Endodermal cell (in vitro differentiated cells): ENCODE data around the gene ARSA. TPM values are rescaled to one million over a fixed set of nuclear protein-coding genes. Genes with fewer than 3 reads are reported as not detected.
"Not testable (repeated sequence)": the region's sequence is repeated elsewhere in the genome, so short reads cannot be mapped to it uniquely, and the experiment has no call there.

Experiments used
- DNase-seq: peaks from one replicate; pipeline ENCODE4 v3.0.0-alpha.2; 2017
- H3K27ac ChIP-seq: 2 replicates; pipeline ENCODE4 v1.5.1; 2013; ENCODE audit warnings: mild to moderate bottlenecking, low read depth, low read length, moderate library complexity
- H3K27me3 ChIP-seq: 2 replicates; pipeline ENCODE4 v1.6.1; 2013; ENCODE audit warnings: mild to moderate bottlenecking, low read length, moderate library complexity; ENCODE audit not compliant: insufficient read depth, control insufficient read depth, poor library complexity, severe bottlenecking
- H3K36me3 ChIP-seq: 2 replicates; pipeline ENCODE4 v1.7.0; 2013; ENCODE audit warnings: mild to moderate bottlenecking, low read length, moderate library complexity; ENCODE audit not compliant: control insufficient read depth, insufficient read depth
- H3K4me1 ChIP-seq: one replicate; pipeline ENCODE4 v1.7.0; 2013; ENCODE audit warnings: low read length; ENCODE audit not compliant: control insufficient read depth, insufficient read depth
- H3K4me3 ChIP-seq: 2 replicates; pipeline ENCODE4 v1.5.1; 2013; ENCODE audit warnings: mild to moderate bottlenecking, low read length, moderate library complexity
- H3K9ac ChIP-seq: 2 replicates; pipeline ENCODE4 v1.6.1; 2013; ENCODE audit warnings: mild to moderate bottlenecking, low read length, moderate library complexity; ENCODE audit not compliant: poor library complexity, severe bottlenecking; ENCODE audit errors: extremely low read depth
- H3K9me3 ChIP-seq: 2 replicates; pipeline ENCODE4 v1.6.1; 2013; ENCODE audit warnings: mild to moderate bottlenecking, low read length, moderate library complexity; ENCODE audit not compliant: control insufficient read depth
- H3K27ac Mint-ChIP-seq: 2 replicates; pipeline ENCODE4 v1.8.0; 2020; ENCODE audit warnings: mixed read lengths
- H3K27me3 Mint-ChIP-seq: 2 replicates; pipeline ENCODE4 v1.8.0; 2021; ENCODE audit warnings: mild to moderate bottlenecking, mixed read lengths; ENCODE audit not compliant: insufficient read depth
- H3K36me3 Mint-ChIP-seq: 2 replicates; pipeline ENCODE4 v1.8.0; 2020; ENCODE audit warnings: low read depth, mixed read lengths
- H3K4me1 Mint-ChIP-seq: 2 replicates; pipeline ENCODE4 v1.8.0; 2020; ENCODE audit warnings: mixed read lengths
- H3K4me3 Mint-ChIP-seq: 2 replicates; pipeline ENCODE4 v1.8.0; 2020; ENCODE audit warnings: mild to moderate bottlenecking, moderate library complexity, mixed read lengths
- H3K9me3 Mint-ChIP-seq: 2 replicates; pipeline ENCODE4 v1.8.0; 2020; ENCODE audit warnings: mild to moderate bottlenecking, mixed read lengths
- CTCF ChIP-seq: fragments of 200-600 bp; sonication (generic); conservative IDR thresholded peaks from 2 replicates; pipeline ENCODE4 v1.5.0; 2021; ENCODE audit warnings: antibody characterized with exemption, mild to moderate bottlenecking
- WGBS, 2 experiments: methylation state at CpG; one replicate each; pipeline versions ENCODE4 v1.1.5 to v1.1.7; 2013; ENCODE audit warnings: missing lambda C conversion rate in 2 of 2, mixed read lengths in 1 of 2; ENCODE audit not compliant: insufficient coverage in 1 of 2, insufficient read length in 1 of 2; 5-methylcytosine and 5-hydroxymethylcytosine counted together
- total RNA-seq, 2 donors: library from RNA; stranded (reverse); fragmentation: NEBNext Ultra II Directional in 1 of 2; extraction: Animal tissue kit (Norgen Biotek cat#: 25700) in 1 of 2; gene quantifications; 2 replicates in 1 of 2; 3 replicates in 1 of 2; pipeline ENCODE4 v1.2.1, GENCODE V29; 2021

The ARSA gene
- total RNA-seq, 2 donors from 2014 or later, result 28.6 to 30.6 TPM

GRCh38 chr22:50609599-50609998, 18.4 kb downstream of the ARSA start:
- TF ChIP-seq CTCF, result no peak
- Mint-ChIP-seq H3K27me3 (peaks cover 82% of the 10 kb centered on the region), H3K4me1 (no peaks in the 10 kb centered on the region), H3K4me3 (no peak overlapping the region), H3K27ac (no peak overlapping the region), H3K36me3 (no peaks in the 10 kb centered on the region), H3K9me3 (no peaks in the 10 kb centered on the region)
- H3K4me1 ChIP-seq, result no peaks in the 10 kb centered on the region
- H3K27ac ChIP-seq, result no peak overlapping the region
- no peak overlapping the region for H3K4me3 ChIP-seq
- no peak overlapping the region for H3K9ac ChIP-seq
- H3K36me3 ChIP-seq, result no peaks in the 10 kb centered on the region
- peaks cover 50% of the 10 kb centered on the region for H3K27me3 ChIP-seq
- no peak for DNase-seq
- 85 to 100% methylated on average over 5 to 12 of the region's 12 CpGs for WGBS, 2 experiments
- no peaks in the 10 kb centered on the region for H3K9me3 ChIP-seq

- DNase-seq, result no peak
- Histone ChIP-seq H3K4me3 (no peak overlapping the region), H3K27ac (no peak overlapping the region), H3K9me3 (no peaks in the 10 kb centered on the region), H3K4me1 (no peaks in the 10 kb centered on the region), H3K27me3 (peaks cover 54% of the 10 kb centered on the region), H3K9ac (no peak overlapping the region), H3K36me3 (no peaks in the 10 kb centered on the region)
- no peaks in the 10 kb centered on the region for H3K36me3 Mint-ChIP-seq
- WGBS, 2 experiments, result 89 to 93% methylated on average over 8 to 10 of the region's 10 CpGs
- H3K27me3 Mint-ChIP-seq, result peaks cover 83% of the 10 kb centered on the region
- H3K27ac Mint-ChIP-seq, result no peak overlapping the region
- no peaks in the 10 kb centered on the region for H3K4me1 Mint-ChIP-seq
- no peak overlapping the region for H3K4me3 Mint-ChIP-seq
- H3K9me3 Mint-ChIP-seq, result no peaks in the 10 kb centered on the region
- TF ChIP-seq CTCF, result no peak
Measured at GRCh38 chr22:50608996-50609395, 19.0 kb downstream of the ARSA start.

DNA sequence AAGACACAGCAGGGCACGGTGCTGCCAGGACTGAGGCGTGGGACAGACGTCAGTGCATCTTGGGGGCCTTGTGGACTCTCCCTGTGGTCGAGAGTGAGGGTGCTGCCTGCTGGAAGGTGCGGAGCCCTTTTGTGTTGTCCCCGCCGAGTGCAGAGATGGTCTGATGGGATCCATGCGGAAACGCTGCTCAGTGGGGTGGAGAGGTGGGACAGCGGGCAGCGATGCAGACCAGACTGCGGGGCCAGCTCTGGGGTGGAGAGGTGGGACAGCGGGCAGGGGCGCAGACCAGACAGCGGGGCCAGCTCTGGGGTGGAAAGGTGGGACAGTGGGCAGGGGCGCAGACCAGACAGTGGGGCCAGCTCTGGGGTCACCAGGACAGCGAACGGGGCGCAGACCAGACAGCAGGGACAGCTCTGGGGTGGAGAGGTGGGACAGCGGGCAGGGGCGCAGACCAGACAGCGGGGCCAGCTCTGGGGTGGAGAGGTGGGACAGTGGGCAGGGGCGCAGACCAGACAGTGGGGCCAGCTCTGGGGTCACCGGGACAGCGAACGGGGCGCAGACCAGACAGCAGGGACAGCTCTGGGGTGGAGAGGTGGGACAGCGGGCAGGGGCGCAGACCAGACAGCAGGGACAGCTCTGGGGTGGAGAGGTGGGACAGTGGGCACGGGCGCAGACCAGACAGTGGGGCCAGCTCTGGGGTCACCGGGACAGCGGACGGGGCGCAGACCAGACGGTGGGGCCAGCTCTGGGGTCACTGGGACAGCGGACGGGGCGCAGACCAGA, 19.7 kb downstream of the ARSA start:
- H3K9me3 Mint-ChIP-seq, H3K4me1 Mint-ChIP-seq, H3K4me3 Mint-ChIP-seq, H3K36me3 ChIP-seq, H3K9me3 ChIP-seq, DNase-seq, H3K9ac ChIP-seq, H3K4me3 ChIP-seq, H3K36me3 Mint-ChIP-seq, H3K4me1 ChIP-seq, H3K27ac ChIP-seq, H3K27ac Mint-ChIP-seq: not testable (repeated sequence)
- peaks cover 85% of the 10 kb centered on the region for H3K27me3 Mint-ChIP-seq
- WGBS, 2 experiments, result 90 to 91% methylated on average over 24 to 39 of the region's 39 CpGs
- peaks cover 57% of the 10 kb centered on the region for H3K27me3 ChIP-seq

DNA sequence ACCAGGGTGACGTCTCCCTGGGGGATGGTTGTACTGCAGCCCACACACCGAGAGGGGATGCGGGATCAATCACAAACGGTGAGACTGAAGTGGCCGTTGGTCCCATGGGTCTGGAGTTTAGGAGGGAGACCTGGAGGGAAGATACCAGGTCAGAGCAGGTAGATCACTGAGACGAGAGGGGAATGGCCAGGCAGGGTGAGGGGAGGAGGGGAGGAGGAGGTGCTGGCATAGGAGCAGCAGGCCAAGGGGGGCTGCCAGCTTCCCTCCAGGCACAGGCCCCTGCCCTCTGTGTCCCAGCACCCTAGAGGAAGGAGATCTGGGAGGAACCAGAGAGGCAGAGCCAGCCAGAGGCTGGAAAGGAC, 20.3 kb downstream of the ARSA start:
- Histone ChIP-seq H3K9ac (no peak overlapping the region), H3K4me1 (no peaks in the 10 kb centered on the region), H3K27me3 (peaks cover 58% of the 10 kb centered on the region), H3K4me3 (no peak overlapping the region), H3K36me3 (no peaks in the 10 kb centered on the region), H3K27ac (no peak overlapping the region), H3K9me3 (no peaks in the 10 kb centered on the region)
- no peaks in the 10 kb centered on the region for H3K9me3 Mint-ChIP-seq
- DNase-seq, result no peak
- WGBS, 2 experiments, result 92% methylated on average over 6 of the region's 6 CpGs; no CpG with 5 or more reads in 1 of the 2 experiments
- no peak overlapping the region for H3K27ac Mint-ChIP-seq
- no peak for TF ChIP-seq CTCF
- H3K27me3 Mint-ChIP-seq, result peaks cover 85% of the 10 kb centered on the region
- H3K36me3 Mint-ChIP-seq, result no peaks in the 10 kb centered on the region
- no peak overlapping the region for H3K4me3 Mint-ChIP-seq
- no peaks in the 10 kb centered on the region for H3K4me1 Mint-ChIP-seq
